ENCODE results near the gene RRM2. TPM values are rescaled to one million over a fixed set of nuclear protein-coding genes. Genes with fewer than 3 reads are reported as not detected.
A peak's percentile ranks its signal among the peaks of the same experiment; 100 is the strongest.

RRM2 gene
- total and polyA plus RNA-seq, 9 donors = 0.24 to 4.6 (median 1.3) TPM; not detected in 2

DNA sequence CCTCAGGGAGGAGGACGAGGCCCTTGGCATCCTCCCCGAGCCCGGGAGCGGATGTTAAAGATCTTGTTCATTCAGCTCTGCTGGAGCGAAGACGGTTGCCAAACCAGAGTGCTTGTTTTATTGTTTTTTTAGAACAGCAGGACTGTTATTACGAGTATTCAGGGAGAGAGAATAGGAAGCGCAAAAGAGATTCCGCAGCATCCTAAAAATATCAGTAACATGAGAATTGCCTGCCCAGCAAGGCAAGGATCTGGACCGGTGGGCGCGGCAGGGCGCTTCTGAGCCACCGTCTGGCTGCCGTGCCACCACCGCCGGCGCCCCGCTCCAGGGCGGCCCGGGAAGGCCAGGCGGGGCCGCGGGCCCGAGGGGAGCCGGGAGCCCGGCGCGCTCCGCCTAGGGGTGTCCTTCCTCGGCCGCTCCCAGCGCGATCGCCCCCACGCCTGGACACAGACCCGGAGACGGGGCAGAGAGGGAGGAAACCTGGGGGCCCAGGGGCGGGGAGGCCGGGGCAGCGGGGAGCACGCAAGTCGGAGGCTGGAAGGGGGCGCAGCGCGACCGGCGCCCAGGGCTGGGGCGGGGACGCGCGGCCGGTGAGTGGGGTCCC lies 43.2 kb upstream of the RRM2 start:
- peaks cover 6% of the 10 kb centered on the region for H3K4me1 ChIP-seq (ENCODE audit: insufficient read depth)
- H3K27me3 ChIP-seq = no peaks in the 10 kb centered on the region
- peak; percentile 57 to 78 (median 68) for DNase-seq
- no peaks in the 10 kb centered on the region for H3K9me3 ChIP-seq
- H3K36me3 ChIP-seq = no peaks in the 10 kb centered on the region
- peak overlapping the region; percentile 80 to 94 for H3K27ac ChIP-seq
- TF ChIP-seq CTCF (IDR thresholded peaks at IDR 0.05) = no peak
- TF ChIP-seq POLR2A (IDR thresholded peaks at IDR 0.05) = no peak
- no peak for TF ChIP-seq EP300 (IDR thresholded peaks at IDR 0.05)
- intact Hi-C loops (cut with DNase I) = no loop called here
- WGBS, 3 donors = 0 to 1% (median 1%) methylated on average over 36 to 53 of the region's 53 CpGs
- peak overlapping the region; percentile 63 for H3K4me3 ChIP-seq

DNA sequence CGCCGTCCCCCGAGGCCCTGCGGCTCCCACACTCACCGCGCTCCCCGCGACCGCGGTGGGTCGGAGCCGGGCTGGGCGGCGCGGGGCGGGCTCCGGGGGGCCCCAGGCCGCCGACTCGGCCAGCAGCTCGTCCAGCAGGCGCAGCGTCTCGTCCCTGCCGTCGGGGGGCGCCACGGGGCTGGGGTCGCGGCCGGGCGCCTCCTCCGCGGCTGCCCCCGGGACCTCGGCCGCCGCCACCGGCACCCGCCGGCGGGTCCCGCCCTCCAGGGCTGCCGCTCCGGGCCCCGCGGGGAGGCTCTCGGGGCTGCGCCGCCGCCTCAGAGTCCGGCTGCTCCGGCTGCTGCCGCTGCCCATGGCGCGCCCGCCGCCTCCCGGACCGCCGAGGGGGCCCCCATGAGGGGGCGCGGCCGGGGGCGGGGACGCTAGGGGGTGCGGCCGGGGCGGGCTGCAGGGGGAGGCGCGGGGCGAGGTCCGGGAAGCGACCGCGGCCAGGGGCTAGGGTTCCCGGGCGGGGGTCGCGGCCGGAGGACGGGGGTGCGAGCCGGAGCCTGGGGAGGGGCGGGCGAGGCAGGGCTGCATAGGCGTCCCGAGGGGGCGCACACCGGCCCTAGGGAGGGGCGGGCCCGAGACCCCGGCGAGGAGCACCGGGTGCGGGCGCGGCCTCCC lies 42.5 kb upstream of the RRM2 start, which contains the start of gene CYS1:
Gene CYS1, minus strand, starts transcription at position 542 of the 666 bp plus-strand sequence. Its CDS starts 188 bp downstream, at position 354.
- Histone ChIP-seq H3K36me3 (no peaks in the 10 kb centered on the region), H3K4me1 (ENCODE audit: insufficient read depth) (peaks cover 6% of the 10 kb centered on the region), H3K9me3 (no peaks in the 10 kb centered on the region), H3K27ac (peak within 1 kb of the TSS; percentile 80 to 94), H3K4me3 (peak within 1 kb of the TSS; percentile 63), H3K27me3 (no peaks in the 10 kb centered on the region)
- intact Hi-C loops (cut with DNase I) = no loop called here
- peak; percentile 53 to 72 (median 62) for DNase-seq
- WGBS, 3 donors = 0 to 1% (median 1%) methylated on average over 17 to 98 of the region's 98 CpGs
- peak in 2 of 3 donors; percentile 34 to 44 for TF ChIP-seq CTCF (IDR thresholded peaks at IDR 0.05)
- no peak for TF ChIP-seq POLR2A (IDR thresholded peaks at IDR 0.05)
- no peak for TF ChIP-seq EP300 (IDR thresholded peaks at IDR 0.05)

GRCh38 chr2:10080536-10081304 lies 41.8 kb upstream of the RRM2 start:
- Histone ChIP-seq H3K9me3 (no peaks in the 10 kb centered on the region), H3K36me3 (no peaks in the 10 kb centered on the region), H3K4me1 (ENCODE audit: insufficient read depth) (peaks cover 6% of the 10 kb centered on the region), H3K27me3 (no peaks in the 10 kb centered on the region), H3K27ac (peak overlapping the region; percentile 80 to 94), H3K4me3 (peak overlapping the region; percentile 63)
- TF ChIP-seq EP300 (IDR thresholded peaks at IDR 0.05) (no peak), POLR2A (IDR thresholded peaks at IDR 0.05) (no peak), CTCF (IDR thresholded peaks at IDR 0.05) (no peak)
- WGBS, 3 donors = 3 to 5% (median 4%) methylated on average over 37 to 45 of the region's 45 CpGs
- intact Hi-C loops (cut with DNase I) = no loop called here
- DNase-seq = peak in 3 of 5 donors; percentile 57 to 68 (median 62)

- intact Hi-C loops (cut with DNase I) = no loop called here
- TF ChIP-seq POLR2A (IDR thresholded peaks at IDR 0.05) (no peak), EP300 (IDR thresholded peaks at IDR 0.05) (no peak), CTCF (IDR thresholded peaks at IDR 0.05) (no peak)
- Histone ChIP-seq H3K4me1 (ENCODE audit: insufficient read depth) (peaks cover 6% of the 10 kb centered on the region), H3K27ac (no peak overlapping the region), H3K9me3 (no peaks in the 10 kb centered on the region), H3K4me3 (no peak overlapping the region), H3K27me3 (no peaks in the 10 kb centered on the region), H3K36me3 (no peaks in the 10 kb centered on the region)
- 26 to 39% (median 31%) methylated on average over 5 of the region's 5 CpGs for WGBS, 3 donors
- DNase-seq = no peak
These were observed 39.5 kb upstream of the RRM2 start for GRCh38 chr2:10083046-10083445.

Data from ovary (tissue), 9 donors.